ENCODE data around the gene SEMA6D. TPM values are rescaled to one million over a fixed set of nuclear protein-coding genes. Genes with fewer than 3 reads are reported as not detected.

Gene SEMA6D
- polyA plus RNA-seq, 1 of the 3 experiments (the other 2 are of a cell fraction), result 0.30 TPM

GRCh38 chr15:47795864-47796263, 78.6 kb downstream of the SEMA6D start:
- no peak overlapping the region for H2AFZ ChIP-seq (ENCODE audit: low read depth)
- no peak overlapping the region for H3K9ac ChIP-seq
- no peaks in the 10 kb centered on the region for H3K79me2 ChIP-seq (ENCODE audit: insufficient read depth)
- H3K4me2 ChIP-seq, result no peak overlapping the region
- no peaks in the 10 kb centered on the region; a peak in 1 of 4 replicates for H3K4me1 ChIP-seq (ENCODE audit: control insufficient read depth in 1 of 2, insufficient read depth in 2 of 2, low read depth in 1 of 2, low read length in 1 of 2)
- WGBS (ENCODE audit: low lambda C conversion rate), result 39% methylated on average over 3 of the region's 3 CpGs
- H3K4me3 ChIP-seq (ENCODE audit: low read depth in 2 of 2, low read length in 1 of 2), result no peak overlapping the region
- no peaks in the 10 kb centered on the region for H4K20me1 ChIP-seq (ENCODE audit: insufficient read depth)
- no peaks in the 10 kb centered on the region for H3F3A ChIP-seq (replicated peaks; ENCODE audit: insufficient read depth)
- H3K27ac ChIP-seq (ENCODE audit: low read depth in 2 of 2, low read length in 1 of 2), result no peak overlapping the region
- CTCF ChIA-PET, result interaction anchor here (0.9 to 1.7 kb wide), 3 partner anchors 24 to 601 kb away, joined by 3 read pairs; no protein-coding TSS in a partner anchor
- POLR2A ChIA-PET, result no interaction called here
- TF ChIP-seq FOXJ3 (CRISPR knock-in tag; IDR thresholded peaks at IDR 0.05), result no peak
- no peak for TF ChIP-seq MXI1 (IDR thresholded peaks at IDR 0.05; ENCODE audit: low read depth, low read length)
- TF ChIP-seq PBX3 (IDR thresholded peaks at IDR 0.05), result no peak
- no peak for TF ChIP-seq TAF1 (IDR thresholded peaks at IDR 0.05; ENCODE audit: borderline replicate concordance, low read depth, low read length)
- TF ChIP-seq TCF12 (IDR thresholded peaks at IDR 0.05), result no peak
- H3K9me2 ChIP-seq, result no peaks in the 10 kb centered on the region
- H3K9me3 ChIP-seq, result no peaks in the 10 kb centered on the region
- H3K27me3 ChIP-seq (ENCODE audit: insufficient read depth), result no peaks in the 10 kb centered on the region
- no peak for DNase-seq
- H3K36me3 ChIP-seq (replicated peaks in 1 of 2; ENCODE audit: control insufficient read depth in 1 of 2, insufficient read depth in 2 of 2, low read length in 1 of 2), result no peaks in the 10 kb centered on the region

GRCh38 chr15:47796339-47796738, 79.0 kb downstream of the SEMA6D start:
- Histone ChIP-seq H3K4me1 (ENCODE audit: control insufficient read depth in 1 of 2, insufficient read depth in 2 of 2, low read depth in 1 of 2, low read length in 1 of 2) (no peaks in the 10 kb centered on the region; a peak in 1 of 4 replicates), H3K36me3 (replicated peaks in 1 of 2; ENCODE audit: control insufficient read depth in 1 of 2, insufficient read depth in 2 of 2, low read length in 1 of 2) (no peaks in the 10 kb centered on the region), H3K27ac (ENCODE audit: low read depth in 2 of 2, low read length in 1 of 2) (no peak overlapping the region), H3K4me3 (ENCODE audit: low read depth in 2 of 2, low read length in 1 of 2) (no peak overlapping the region), H3K9me3 (no peaks in the 10 kb centered on the region), H3K4me2 (no peak overlapping the region), H3K9ac (no peak overlapping the region), H3K27me3 (ENCODE audit: insufficient read depth) (no peaks in the 10 kb centered on the region), H3K9me2 (no peaks in the 10 kb centered on the region), H3F3A (replicated peaks; ENCODE audit: insufficient read depth) (no peaks in the 10 kb centered on the region), H4K20me1 (ENCODE audit: insufficient read depth) (no peaks in the 10 kb centered on the region), H3K79me2 (ENCODE audit: insufficient read depth) (no peaks in the 10 kb centered on the region), H2AFZ (ENCODE audit: low read depth) (no peak overlapping the region)
- 9% methylated on average over 3 of the region's 3 CpGs for WGBS (ENCODE audit: low lambda C conversion rate)
- no peak for DNase-seq
- ChIA-PET CTCF (interaction anchor here (0.9 to 1.7 kb wide), 4 partner anchors 11 to 601 kb away, joined by 3 read pairs; no protein-coding TSS in a partner anchor), POLR2A (no interaction called here)
- TF ChIP-seq GATA2 (CRISPR knock-in tag; IDR thresholded peaks at IDR 0.05) (no peak), JUND (IDR thresholded peaks at IDR 0.05) (no peak), TAF1 (IDR thresholded peaks at IDR 0.05; ENCODE audit: borderline replicate concordance, low read depth, low read length) (no peak), FOSL2 (IDR thresholded peaks at IDR 0.05; ENCODE audit: borderline replicate concordance, low read depth) (no peak), PBX3 (IDR thresholded peaks at IDR 0.05) (no peak), CTCF (IDR thresholded peaks at IDR 0.05) (no peak), FOXM1 (IDR thresholded peaks at IDR 0.05; ENCODE audit: low read depth) (no peak), NFIC (IDR thresholded peaks at IDR 0.05; ENCODE audit: borderline replicate concordance) (no peak), RCOR1 (IDR thresholded peaks at IDR 0.05; ENCODE audit: low read length) (no peak), REST (IDR thresholded peaks at IDR 0.05; ENCODE audit: low read depth, low read length) (no peak), MEF2A (IDR thresholded peaks at IDR 0.05; ENCODE audit: borderline replicate concordance, low read depth) (no peak), RFX5 (IDR thresholded peaks at IDR 0.05; ENCODE audit: low read length) (no peak), TCF12 (IDR thresholded peaks at IDR 0.05) (no peak), TEAD4 (IDR thresholded peaks at IDR 0.05; ENCODE audit: borderline replicate concordance, insufficient read depth) (no peak), GABPA (IDR thresholded peaks at IDR 0.05; ENCODE audit: low read depth) (no peak), USF1 (IDR thresholded peaks at IDR 0.05; ENCODE audit: borderline replicate concordance, low read depth) (no peak), EP300 (IDR thresholded peaks at IDR 0.05; ENCODE audit: borderline replicate concordance in 1 of 2, low read depth in 1 of 2, low read length in 1 of 2) (no peak), RAD21 (IDR thresholded peaks at IDR 0.05; ENCODE audit: low read length) (no peak), YY1 (IDR thresholded peaks at IDR 0.05; ENCODE audit: low read depth) (no peak)

All from SK-N-SH (cell line).